NCI-H2227 (cell line): Measurements from ENCODE around the gene NHSL2.

Experiments used
- DNase-seq: peaks from one replicate; lab custom pipeline; 2025; ENCODE audit not compliant: unreplicated experiment; lab: John Stamatoyannopoulos, UW

Gene NHSL2

GRCh38 chrX:71989768-71990426, 79.3 kb downstream of the NHSL2 start:
- no peak for DNase-seq

- no peak for DNase-seq
Observed at GRCh38 chrX:71990518-71990917, 79.9 kb downstream of the NHSL2 start.

DNA sequence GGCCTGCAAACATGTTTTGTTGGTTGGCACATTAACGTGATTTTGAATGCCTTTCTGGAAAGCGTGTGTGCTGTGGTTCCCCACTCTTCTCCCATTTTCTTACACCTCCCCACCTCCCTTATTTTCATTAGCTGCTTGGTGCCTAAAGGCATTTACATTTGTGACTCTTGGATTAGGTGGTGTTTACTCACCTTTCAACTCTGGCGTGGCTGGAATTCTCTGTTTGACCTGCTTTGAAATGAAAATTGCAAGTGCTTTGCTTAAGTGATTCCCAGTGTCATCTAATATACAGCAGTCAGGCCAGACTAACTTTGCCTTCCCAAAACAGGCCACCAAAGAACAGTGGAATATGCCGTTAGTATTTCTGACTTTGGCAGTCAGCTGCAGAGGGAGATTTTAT, 80.5 kb downstream of the NHSL2 start:
- DNase-seq = no peak

GRCh38 chrX:71992711-71993110, 82.1 kb downstream of the NHSL2 start:
- DNase-seq = no peak

- DNase-seq = no peak
Observed at GRCh38 chrX:71993371-71993770, 82.7 kb downstream of the NHSL2 start.

DNA sequence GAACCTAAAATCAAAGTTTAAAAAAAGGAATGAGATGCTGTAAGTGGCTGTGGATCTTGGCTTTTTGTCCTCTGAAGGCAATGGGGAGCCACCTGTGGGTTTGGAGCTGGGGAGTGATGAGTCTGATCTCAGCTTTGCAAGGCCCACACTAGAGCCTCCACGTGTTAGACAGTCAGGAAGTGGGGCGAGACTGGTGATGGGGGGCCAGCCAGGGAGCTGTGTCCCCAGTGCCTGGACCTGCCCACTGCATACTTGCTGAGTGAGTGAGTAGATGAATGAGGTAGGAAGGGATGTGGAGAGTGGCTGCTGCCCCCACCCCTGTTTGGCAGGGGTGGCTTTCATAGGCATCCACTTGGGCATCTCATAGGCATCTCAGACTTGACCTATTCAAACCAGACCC, 84.0 kb downstream of the NHSL2 start:
- DNase-seq = no peak

- no peak for DNase-seq
Observed at GRCh38 chrX:71995122-71995521, 84.5 kb downstream of the NHSL2 start.

GRCh38 chrX:71996136-71996535, 85.5 kb downstream of the NHSL2 start:
- DNase-seq = no peak

GRCh38 chrX:71996826-71997225, 86.2 kb downstream of the NHSL2 start:
- no peak for DNase-seq

DNA sequence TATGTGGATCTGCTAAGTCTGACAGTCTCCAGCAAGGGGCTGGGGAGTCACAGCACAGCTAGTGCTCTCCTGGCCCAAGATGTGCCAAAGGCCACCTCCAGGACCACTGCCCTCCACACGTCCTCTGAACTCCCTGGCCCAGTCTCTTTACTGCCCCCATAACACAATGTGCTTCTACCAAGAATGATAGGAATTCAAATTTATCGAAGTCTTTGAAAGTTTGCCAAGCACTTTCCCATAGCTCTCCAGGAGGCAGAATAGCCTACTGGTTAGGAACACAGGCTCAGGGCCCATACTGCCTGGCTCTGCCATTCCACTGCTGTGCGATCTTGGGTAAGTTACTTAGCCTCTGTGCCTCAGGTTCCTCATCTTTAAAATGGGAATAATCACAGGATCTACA, 86.7 kb downstream of the NHSL2 start:
- no peak for DNase-seq

GRCh38 chrX:71998836-71999509, 88.3 kb downstream of the NHSL2 start:
- peak; percentile 72 for DNase-seq

DNA sequence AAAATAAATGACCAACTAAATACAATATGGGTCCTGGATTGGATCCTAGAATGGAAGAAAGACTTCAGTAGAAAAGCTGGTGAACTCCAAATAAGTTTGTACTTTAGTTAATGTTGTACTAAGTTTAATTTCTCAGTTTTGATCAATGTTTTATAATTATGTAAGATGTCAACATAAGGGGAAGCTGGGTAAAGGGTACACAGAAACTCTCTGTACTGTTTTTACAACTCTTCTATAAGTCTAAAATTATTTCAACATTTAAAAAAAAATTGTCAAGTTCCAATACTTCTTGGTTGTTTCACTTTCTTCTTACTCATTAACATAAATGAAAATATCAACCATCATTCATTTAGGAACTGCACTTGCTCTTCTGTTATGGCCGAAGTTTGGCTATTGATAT, 88.9 kb downstream of the NHSL2 start:
- no peak for DNase-seq

DNA sequence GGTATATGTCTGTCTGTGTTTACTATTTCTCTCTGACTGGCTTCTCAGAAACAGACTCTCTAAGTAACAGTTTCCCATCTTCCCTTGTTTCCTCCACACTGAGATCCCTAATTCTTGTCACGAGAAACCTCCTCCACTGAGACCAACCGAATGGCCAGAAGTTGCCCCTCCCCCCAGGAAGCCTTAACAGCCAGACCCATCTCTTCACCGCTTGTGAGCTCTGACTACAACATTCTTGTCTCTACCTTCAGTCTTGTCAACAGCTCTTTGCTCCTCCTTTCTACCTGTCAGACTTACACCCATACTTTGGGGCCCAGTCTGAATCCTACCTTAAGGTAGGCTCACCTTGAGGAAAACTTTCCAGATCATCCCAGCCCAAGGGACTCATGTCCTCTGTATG, 90.8 kb downstream of the NHSL2 start:
- DNase-seq = no peak

DNA sequence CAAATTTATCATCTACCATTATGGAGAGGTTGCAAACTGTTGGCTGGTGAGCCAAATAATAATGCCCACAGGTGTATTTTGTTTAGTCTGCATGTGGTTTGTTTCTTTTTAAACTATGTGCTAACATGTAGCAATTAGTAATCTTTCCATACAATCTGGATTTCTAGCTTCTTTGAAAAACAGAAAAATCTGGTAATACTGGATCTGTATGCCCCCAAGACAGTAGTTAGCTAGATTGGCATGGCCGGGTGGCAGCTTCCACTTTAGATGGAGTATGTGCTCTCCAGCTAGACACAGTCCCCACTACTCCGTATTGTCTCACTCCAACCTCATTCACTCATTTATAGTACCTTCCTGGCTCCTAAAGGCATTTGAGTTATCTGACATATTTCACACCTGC, 91.3 kb downstream of the NHSL2 start:
- no peak for DNase-seq

- DNase-seq = no peak
Observed at GRCh38 chrX:72002875-72003274, 92.2 kb downstream of the NHSL2 start.

GRCh38 chrX:72003811-72004750, 93.4 kb downstream of the NHSL2 start:
- no peak for DNase-seq

DNA sequence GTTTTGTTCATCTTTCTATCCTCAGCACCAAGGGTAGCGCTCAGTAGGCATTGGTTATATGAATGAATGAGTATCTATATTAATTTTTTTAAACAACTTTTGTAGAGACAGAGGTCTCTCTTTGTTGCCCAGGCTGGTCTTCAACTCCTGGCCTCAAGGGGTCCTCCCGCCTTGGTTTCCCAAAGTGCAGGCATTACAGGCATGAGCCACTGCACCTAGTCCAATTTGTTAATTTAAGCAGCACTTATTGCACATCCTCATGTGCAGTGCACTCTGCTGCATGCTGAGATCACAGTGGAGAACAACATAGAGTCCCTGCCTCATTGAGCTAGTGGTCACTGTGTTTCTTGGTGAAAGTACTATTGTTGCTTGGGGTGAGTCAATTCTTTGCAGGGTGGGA, 94.4 kb downstream of the NHSL2 start:
- DNase-seq = no peak

- no peak for DNase-seq
Observed at GRCh38 chrX:72006461-72006860, 95.8 kb downstream of the NHSL2 start.

- no peak for DNase-seq
Observed at GRCh38 chrX:72009731-72010130, 99.1 kb downstream of the NHSL2 start.

DNA sequence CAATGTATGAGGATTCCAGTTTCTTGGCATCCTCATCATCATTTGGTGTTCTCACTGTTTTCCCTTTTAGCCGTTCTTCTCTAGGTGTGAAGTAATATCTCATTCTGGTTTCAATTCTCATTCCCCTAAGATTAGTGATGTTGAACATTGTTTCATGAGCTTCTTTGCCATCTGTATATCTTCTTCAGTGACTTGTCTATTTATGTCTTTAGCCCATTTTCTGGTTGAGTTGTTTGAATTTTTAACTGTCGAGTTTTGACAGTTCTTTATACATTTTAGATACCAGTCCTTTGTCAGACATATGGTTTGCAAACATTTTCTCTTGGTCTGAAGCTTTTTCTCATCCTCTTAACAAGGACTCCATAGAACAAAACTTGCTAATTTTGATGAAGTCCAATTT, 101.1 kb downstream of the NHSL2 start:
- DNase-seq = no peak

DNA sequence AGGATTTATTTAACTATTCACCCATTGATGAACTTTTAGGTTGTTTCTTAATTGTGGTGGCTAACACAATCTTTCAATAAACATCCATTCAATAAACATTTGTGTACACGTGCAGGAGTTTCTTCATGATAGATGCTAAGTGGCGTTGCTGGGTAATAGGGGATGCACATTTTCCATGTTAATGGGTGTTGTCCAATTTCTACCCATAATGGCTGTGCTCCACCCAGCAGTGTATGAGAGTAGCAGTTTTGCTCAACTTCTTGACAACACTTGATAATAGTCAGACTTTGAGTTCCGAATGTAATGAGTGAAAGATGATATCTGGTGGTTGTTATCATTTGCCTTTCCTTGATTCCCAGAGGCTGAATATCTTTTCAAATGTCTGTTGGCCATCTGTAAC, 104.7 kb downstream of the NHSL2 start:
- no peak for DNase-seq
